Loucy (cell line): ENCODE results near the gene DUS2.

Experiments
- H2AFZ ChIP-seq: fragments of 200-600 bp; sonication (generic); 2 replicates; pipeline ENCODE4 v1.6.0; 2016; ENCODE audit warnings: antibody characterized with exemption, mild to moderate bottlenecking, low read length, moderate library complexity
- H3F3A ChIP-seq: fragments of 200-600 bp; 2 replicates; pipeline ENCODE4 v1.6.0; 2016; ENCODE audit warnings: antibody characterized with exemption, low read depth, mild to moderate bottlenecking
- H3K27me3 ChIP-seq: fragments of 200-600 bp; sonication (generic); 2 replicates; pipeline ENCODE4 v1.6.1; 2014; ENCODE audit warnings: low read length, mild to moderate bottlenecking; ENCODE audit not compliant: insufficient read depth, poor library complexity, severe bottlenecking
- H3K36me3 ChIP-seq: fragments of 200-600 bp; sonication (generic); 2 replicates; pipeline ENCODE4 v1.6.1; 2016; ENCODE audit warnings: low read length; ENCODE audit not compliant: insufficient read depth
- H3K4me1 ChIP-seq: fragments of 200-600 bp; sonication (generic); 2 replicates; pipeline ENCODE4 v1.5.1; 2014; ENCODE audit warnings: low read length, mild to moderate bottlenecking; ENCODE audit not compliant: insufficient read depth, poor library complexity, severe bottlenecking
- H3K4me2 ChIP-seq: fragments of 200-600 bp; sonication (generic); 2 replicates; pipeline ENCODE4 v1.6.0; 2014; ENCODE audit warnings: antibody characterized with exemption, low read length, low read depth, mild to moderate bottlenecking; ENCODE audit not compliant: poor library complexity, severe bottlenecking
- H3K4me3 ChIP-seq: fragments of 200-600 bp; sonication (generic); 2 replicates; pipeline ENCODE4 v1.5.1; 2014; ENCODE audit warnings: low read length, mild to moderate bottlenecking, mixed read lengths; ENCODE audit not compliant: poor library complexity, severe bottlenecking
- H3K79me2 ChIP-seq: fragments of 200-600 bp; sonication (generic); 2 replicates; pipeline ENCODE4 v1.6.1; 2014; ENCODE audit warnings: low read length; ENCODE audit not compliant: insufficient read depth
- H3K9ac ChIP-seq: fragments of 200-600 bp; sonication (generic); 2 replicates; pipeline ENCODE4 v1.6.0; 2014; ENCODE audit warnings: mild to moderate bottlenecking, low read depth, low read length, moderate library complexity; ENCODE audit not compliant: poor library complexity, severe bottlenecking
- H3K9me2 ChIP-seq: fragments of 200-600 bp; sonication (generic); replicated peaks from 2 replicates; pipeline ENCODE4 v1.6.1; 2016; ENCODE audit warnings: low read depth, low read length, mixed read lengths
- H3K9me3 ChIP-seq: fragments of 200-600 bp; sonication (generic); 2 replicates; pipeline ENCODE4 v1.6.1; 2014; ENCODE audit warnings: mild to moderate bottlenecking, antibody characterized with exemption, low read length, low read depth; ENCODE audit not compliant: insufficient read depth
- H4K20me1 ChIP-seq: fragments of 200-600 bp; sonication (generic); 2 replicates; pipeline ENCODE4 v1.6.0; 2014; ENCODE audit warnings: antibody characterized with exemption, low read length, mild to moderate bottlenecking; ENCODE audit not compliant: insufficient read depth, poor library complexity, severe bottlenecking
- CTCF ChIP-seq: fragments of 200-600 bp; sonication (generic); conservative IDR thresholded peaks from 2 replicates; pipeline ENCODE4 v1.5.1; 2014; ENCODE audit warnings: mild to moderate bottlenecking, antibody characterized with exemption, low read length
- EZH2phosphoT487 ChIP-seq: fragments of 200-600 bp; IDR thresholded peaks from 2 replicates; pipeline ENCODE4 v1.6.1; 2018; ENCODE audit warnings: antibody characterized with exemption, mild to moderate bottlenecking, moderate library complexity, borderline replicate concordance

Gene DUS2

GRCh38 chr16:68046106-68046505 is 23.0 kb downstream of the DUS2 start:
- no peaks in the 10 kb centered on the region for H3K9me2 ChIP-seq
- no peaks in the 10 kb centered on the region for H3K9me3 ChIP-seq
- H2AFZ ChIP-seq, result no peak overlapping the region
- H4K20me1 ChIP-seq, result no peaks in the 10 kb centered on the region
- H3K4me3 ChIP-seq, result no peak overlapping the region
- no peaks in the 10 kb centered on the region for H3K27me3 ChIP-seq
- peaks cover 4% of the 10 kb centered on the region; the same call in 1 of the 2 replicates for H3K36me3 ChIP-seq
- H3F3A ChIP-seq, result no peaks in the 10 kb centered on the region
- H3K4me1 ChIP-seq, result no peaks in the 10 kb centered on the region
- H3K9ac ChIP-seq, result no peak overlapping the region
- no peaks in the 10 kb centered on the region for H3K79me2 ChIP-seq
- no peak overlapping the region for H3K4me2 ChIP-seq
- TF ChIP-seq EZH2phosphoT487 (no peak), CTCF (no peak)

GRCh38 chr16:68047987-68048386 is 24.9 kb downstream of the DUS2 start:
- Histone ChIP-seq H3K79me2 (no peaks in the 10 kb centered on the region), H3F3A (no peaks in the 10 kb centered on the region), H3K4me1 (no peaks in the 10 kb centered on the region), H3K9me3 (no peaks in the 10 kb centered on the region), H3K4me3 (no peak overlapping the region), H3K27me3 (no peaks in the 10 kb centered on the region), H3K36me3 (peaks cover 4% of the 10 kb centered on the region; the same call in 1 of the 2 replicates), H2AFZ (no peak overlapping the region), H4K20me1 (no peaks in the 10 kb centered on the region), H3K9ac (no peak overlapping the region), H3K9me2 (no peaks in the 10 kb centered on the region), H3K4me2 (no peak overlapping the region)
- TF ChIP-seq CTCF (no peak), EZH2phosphoT487 (no peak)

- H3F3A ChIP-seq, result no peaks in the 10 kb centered on the region
- H3K27me3 ChIP-seq, result no peaks in the 10 kb centered on the region
- H2AFZ ChIP-seq, result no peak overlapping the region
- H3K4me3 ChIP-seq, result no peak overlapping the region
- TF ChIP-seq EZH2phosphoT487, result no peak
- no peak for TF ChIP-seq CTCF
- H3K36me3 ChIP-seq, result peaks cover 12% of the 10 kb centered on the region; the same call in 1 of the 2 replicates
- H3K9me2 ChIP-seq, result no peaks in the 10 kb centered on the region
- no peaks in the 10 kb centered on the region for H3K4me1 ChIP-seq
- no peaks in the 10 kb centered on the region for H3K9me3 ChIP-seq
- no peaks in the 10 kb centered on the region for H4K20me1 ChIP-seq
- no peaks in the 10 kb centered on the region for H3K79me2 ChIP-seq
- H3K9ac ChIP-seq, result no peak overlapping the region
- H3K4me2 ChIP-seq, result no peak overlapping the region
Observed at GRCh38 chr16:68049449-68049848, 26.4 kb downstream of the DUS2 start.
